Measurements from ENCODE around the gene NADSYN1. TPM values are rescaled to one million over a fixed set of nuclear protein-coding genes. Genes with fewer than 3 reads are reported as not detected.
"Not testable (repeated sequence)": the region's sequence is repeated elsewhere in the genome, so short reads cannot be mapped to it uniquely, and the experiment has no call there.

Gene NADSYN1
- total and polyA plus RNA-seq, 8 donors, result 18.4 to 77.3 (median 29.4) TPM

DNA sequence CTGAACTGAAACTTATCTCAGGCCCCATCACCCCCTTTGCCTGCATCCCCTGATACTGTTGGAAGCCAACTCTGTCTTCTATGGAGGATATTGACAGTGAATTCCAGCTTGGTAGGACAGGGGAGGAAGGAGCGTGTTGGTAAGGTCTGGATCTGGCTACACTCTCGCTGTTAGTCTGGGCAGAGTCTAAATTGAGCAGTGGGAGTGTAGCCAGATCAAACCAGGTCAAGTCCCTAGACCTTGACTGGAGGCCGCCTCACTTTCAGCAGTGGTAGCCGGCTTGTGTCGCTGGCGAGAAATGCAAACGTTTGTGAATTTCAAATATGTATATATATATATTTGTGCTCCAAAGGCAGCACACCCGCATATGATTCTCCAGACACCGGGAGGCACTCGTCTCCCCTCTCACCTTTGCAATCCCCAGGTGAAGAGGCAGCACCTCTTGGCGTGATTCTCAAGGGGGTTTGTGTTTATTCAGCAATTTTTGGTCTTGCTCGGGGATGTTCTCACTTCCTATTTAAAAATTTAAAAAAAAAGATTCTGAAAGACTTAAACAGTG lies 31.5 kb upstream of the NADSYN1 start:
- ATAC-seq (peak in 1 of 4 donors; percentile 35), FAIRE-seq (no peak), DNase-seq (no peak)
- Histone ChIP-seq H3K4me1 (no peaks in the 10 kb centered on the region), H3K27me3 (no peaks in the 10 kb centered on the region), H3K36me3 (no peaks in the 10 kb centered on the region), H3K9me3 (no peaks in the 10 kb centered on the region), H3K27ac (no peak overlapping the region), H3K4me3 (no peak overlapping the region)
- intact Hi-C loops (cut with DNase I), result no loop called here
- TF ChIP-seq CTCF (IDR thresholded peaks at IDR 0.05), result no peak
- 52 to 53% methylated on average over 12 of the region's 12 CpGs for WGBS, 2 donors

DNA sequence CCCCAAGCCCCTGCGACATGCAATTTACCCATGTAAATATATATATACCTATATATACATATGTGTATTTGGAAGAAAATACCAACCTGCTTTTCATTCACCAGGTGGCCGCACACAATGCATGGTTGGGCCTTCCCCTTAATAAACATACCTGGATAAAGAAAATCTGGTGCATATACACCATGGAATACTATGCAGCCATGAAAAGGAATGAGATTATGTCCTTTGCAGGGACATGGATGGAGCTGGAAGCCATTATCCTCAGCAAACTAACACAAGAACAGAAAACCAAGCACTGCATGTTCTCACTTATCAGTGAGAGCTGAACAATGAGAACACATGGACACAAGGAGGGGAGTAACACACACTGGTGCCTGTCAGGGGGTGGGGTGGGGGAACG lies 30.7 kb upstream of the NADSYN1 start:
- H3K27me3 ChIP-seq; H3K9me3 ChIP-seq; H3K4me1 ChIP-seq; intact Hi-C loops (cut with DNase I); H3K4me3 ChIP-seq; H3K36me3 ChIP-seq; ATAC-seq; H3K27ac ChIP-seq; DNase-seq; FAIRE-seq: not testable (repeated sequence)
- 85 to 87% methylated on average over 3 of the region's 3 CpGs for WGBS, 2 donors

DNA sequence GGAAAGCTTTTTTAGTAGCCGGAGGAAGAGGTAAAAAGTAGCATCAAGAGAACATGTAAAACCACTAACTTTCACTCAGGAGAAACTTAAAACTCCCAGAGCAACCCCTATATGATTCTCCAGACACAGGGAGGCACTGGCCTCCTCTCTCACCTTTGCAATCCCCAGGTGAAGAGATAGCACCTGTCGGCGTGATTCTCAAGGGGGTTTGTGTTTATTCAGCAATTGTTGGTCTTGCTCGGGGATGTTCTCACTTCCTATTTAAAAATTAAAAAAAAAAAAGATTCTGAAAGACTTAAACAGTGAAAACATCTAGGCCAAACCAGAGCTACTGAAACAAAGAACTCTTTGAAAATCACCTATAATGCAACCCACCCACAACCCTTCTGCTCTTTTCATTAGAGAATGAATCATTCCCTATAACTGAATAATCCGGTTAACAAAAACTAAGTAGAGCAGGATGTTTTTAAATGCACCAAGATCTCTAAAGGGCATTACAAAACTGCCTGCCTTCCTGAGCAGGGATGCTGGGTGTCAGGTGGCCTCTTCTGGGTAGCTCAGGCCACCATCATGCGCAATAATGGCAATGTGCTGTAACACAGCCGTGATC lies 29.7 kb upstream of the NADSYN1 start:
- Histone ChIP-seq H3K4me1 (no peaks in the 10 kb centered on the region), H3K36me3 (no peaks in the 10 kb centered on the region), H3K9me3 (no peaks in the 10 kb centered on the region), H3K4me3 (no peak overlapping the region), H3K27me3 (no peaks in the 10 kb centered on the region), H3K27ac (no peak overlapping the region)
- no peak for FAIRE-seq
- intact Hi-C loops (cut with DNase I), result no loop called here
- no peak for TF ChIP-seq CTCF (IDR thresholded peaks at IDR 0.05)
- 77 to 81% methylated on average over 7 of the region's 7 CpGs for WGBS, 2 donors
- no peak for ATAC-seq
- no peak for DNase-seq

- Histone ChIP-seq H3K27me3 (no peaks in the 10 kb centered on the region), H3K9me3 (no peaks in the 10 kb centered on the region), H3K36me3 (no peaks in the 10 kb centered on the region), H3K4me3 (no peak overlapping the region), H3K4me1 (no peaks in the 10 kb centered on the region), H3K27ac (no peak overlapping the region)
- ATAC-seq, result no peak
- no peak for FAIRE-seq
- no peak for DNase-seq
- intact Hi-C loops (cut with DNase I), result no loop called here
- 87 to 96% methylated on average over 2 of the region's 2 CpGs for WGBS, 2 donors
- TF ChIP-seq CTCF (IDR thresholded peaks at IDR 0.05), result no peak
These were observed 27.6 kb upstream of the NADSYN1 start for GRCh38 chr11:71425409-71425808.

GRCh38 chr11:71425860-71426259 lies 27.1 kb upstream of the NADSYN1 start:
- H3K27ac ChIP-seq, result no peak overlapping the region
- FAIRE-seq, result no peak
- H3K9me3 ChIP-seq, result no peaks in the 10 kb centered on the region
- no peaks in the 10 kb centered on the region for H3K27me3 ChIP-seq
- intact Hi-C loops (cut with DNase I), result no loop called here
- no peak overlapping the region for H3K4me3 ChIP-seq
- H3K4me1 ChIP-seq, result no peaks in the 10 kb centered on the region
- TF ChIP-seq CTCF (IDR thresholded peaks at IDR 0.05), result no peak
- 75 to 82% methylated on average over 4 of the region's 4 CpGs for WGBS, 2 donors
- no peak for DNase-seq
- no peaks in the 10 kb centered on the region for H3K36me3 ChIP-seq
- ATAC-seq, result no peak
